Left ventricle myocardium inferior (tissue), 1 donor: ENCODE data around the gene RELT. TPM values are rescaled to one million over a fixed set of nuclear protein-coding genes. Genes with fewer than 3 reads are reported as not detected.

Source experiments
- DNase-seq: peaks from one replicate; pipeline ENCODE4 v3.0.0-alpha.2; 2020
- H3K27ac ChIP-seq: fragments of 200-600 bp; replicated peaks from 2 replicates; pipeline ENCODE4 v1.8.0; 2021
- H3K27me3 ChIP-seq: fragments of 200-600 bp; 2 replicates; pipeline ENCODE4 v1.8.0; 2021; ENCODE audit warnings: low read depth
- H3K36me3 ChIP-seq: fragments of 200-600 bp; 2 replicates; pipeline ENCODE4 v1.8.0; 2021
- H3K4me1 ChIP-seq: fragments of 200-600 bp; 2 replicates; pipeline ENCODE4 v1.8.0; 2021
- H3K4me3 ChIP-seq: fragments of 200-600 bp; 2 replicates; pipeline ENCODE4 v1.8.0; 2021; ENCODE audit warnings: mild to moderate bottlenecking, moderate library complexity
- H3K9me3 ChIP-seq: fragments of 200-600 bp; replicated peaks from 2 replicates; pipeline ENCODE4 v1.8.0; 2021
- CTCF ChIP-seq: fragments of 200-600 bp; IDR thresholded peaks from 2 replicates; pipeline ENCODE4 v1.8.0; 2021; ENCODE audit warnings: antibody characterized with exemption, mild to moderate bottlenecking, borderline replicate concordance
- intact Hi-C: fragments of 100-400 bp; cut with micrococcal nuclease; formaldehyde crosslinking; loops from one replicate; pipeline ENCODE4 v1.11.0; 2022
- total RNA-seq: library from RNA; stranded (reverse); fragmentation: NEBNext Ultra II Directional; extraction: Animal tissue kit (Norgen Biotek cat#: 25700); gene quantifications from one replicate; pipeline ENCODE4 v1.2.1, GENCODE V29; 2021
- donor health status: DM: no; HTN: yes; CAD: no; lungs with severe emphysema.

The RELT gene
- total RNA-seq, 1 donor from 2014 or later = 1.6 TPM

- H3K4me3 ChIP-seq = no peak overlapping the region
- peaks cover 38% of the 10 kb centered on the region for H3K4me1 ChIP-seq
- no peak for TF ChIP-seq CTCF
- H3K36me3 ChIP-seq = no peaks in the 10 kb centered on the region
- no peak overlapping the region for H3K27ac ChIP-seq
- H3K27me3 ChIP-seq = no peaks in the 10 kb centered on the region
- intact Hi-C loops = no loop called here
- no peaks in the 10 kb centered on the region for H3K9me3 ChIP-seq
- DNase-seq = no peak
These were observed 15.5 kb downstream of the RELT start for GRCh38 chr11:73391665-73392064.

GRCh38 chr11:73392108-73393010 lies 16.2 kb downstream of the RELT start:
- Histone ChIP-seq H3K27me3 (no peaks in the 10 kb centered on the region), H3K36me3 (no peaks in the 10 kb centered on the region), H3K27ac (no peak overlapping the region), H3K4me1 (peaks cover 38% of the 10 kb centered on the region), H3K9me3 (no peaks in the 10 kb centered on the region), H3K4me3 (no peak overlapping the region)
- no peak for TF ChIP-seq CTCF
- no peak for DNase-seq
- intact Hi-C loops = no loop called here

GRCh38 chr11:73393011-73393380 lies 16.8 kb downstream of the RELT start:
- H3K36me3 ChIP-seq = no peaks in the 10 kb centered on the region
- no peak overlapping the region for H3K4me3 ChIP-seq
- no peak for DNase-seq
- H3K9me3 ChIP-seq = no peaks in the 10 kb centered on the region
- intact Hi-C loops = no loop called here
- H3K27ac ChIP-seq = no peak overlapping the region
- peaks cover 33% of the 10 kb centered on the region for H3K4me1 ChIP-seq
- H3K27me3 ChIP-seq = no peaks in the 10 kb centered on the region
- TF ChIP-seq CTCF = no peak

- no peaks in the 10 kb centered on the region for H3K9me3 ChIP-seq
- DNase-seq = peak; percentile 72
- peak; percentile 88 for TF ChIP-seq CTCF
- H3K36me3 ChIP-seq = no peaks in the 10 kb centered on the region
- H3K4me3 ChIP-seq = no peak overlapping the region
- H3K27me3 ChIP-seq = no peaks in the 10 kb centered on the region
- peaks cover 32% of the 10 kb centered on the region for H3K4me1 ChIP-seq
- no peak overlapping the region for H3K27ac ChIP-seq
- intact Hi-C loops = no loop called here
These were observed 17.5 kb downstream of the RELT start for GRCh38 chr11:73393479-73394415.

- Histone ChIP-seq H3K27me3 (no peaks in the 10 kb centered on the region), H3K4me1 (peaks cover 32% of the 10 kb centered on the region), H3K9me3 (no peaks in the 10 kb centered on the region), H3K27ac (no peak overlapping the region), H3K4me3 (no peak overlapping the region), H3K36me3 (no peaks in the 10 kb centered on the region)
- no peak for TF ChIP-seq CTCF
- intact Hi-C loops = no loop called here
- DNase-seq = no peak
These were observed 18.5 kb downstream of the RELT start for GRCh38 chr11:73394416-73395296.
